CD14-positive monocyte (primary cell): ENCODE data around the gene ESPN. TPM values are rescaled to one million over a fixed set of nuclear protein-coding genes. Genes with fewer than 3 reads are reported as not detected.
A peak's percentile ranks its signal among the peaks of the same experiment; 100 is the strongest.

ENCODE experiments used
- DNase-seq, 3 donors: peaks; one replicate each; pipeline ENCODE4 v3.0.0-alpha.2; 2011 to 2022
- H2AFZ ChIP-seq: 2 replicates; pipeline ENCODE4 v1.6.0; 2012; ENCODE audit warnings: mild to moderate bottlenecking, low read depth, low read length, inconsistent platforms; ENCODE audit not compliant: insufficient read depth, poor library complexity, severe bottlenecking
- H3K27ac ChIP-seq, 2 donors: 1 replicate in 1 of 2; 2 replicates in 1 of 2; pipeline ENCODE4 v1.5.1; 2012 to 2013; ENCODE audit warnings: low read length in 2 of 2, control low read depth in 1 of 2, inconsistent platforms in 1 of 2, low read depth in 1 of 2, mild to moderate bottlenecking in 1 of 2
- H3K27me3 ChIP-seq, 2 donors: one replicate each; pipeline versions ENCODE4 v1.6.0 to v1.6.1; 2011 to 2013; ENCODE audit warnings: low read length in 2 of 2; ENCODE audit not compliant: control insufficient read depth in 2 of 2, insufficient read depth in 2 of 2
- H3K36me3 ChIP-seq, 2 donors: replicated peaks in 1 of 2; 1 replicate in 1 of 2; 2 replicates in 1 of 2; pipeline versions ENCODE4 v1.5.1 to v1.6.1; 2012 to 2013; ENCODE audit warnings: low read length in 2 of 2, control low read depth in 1 of 2, inconsistent platforms in 1 of 2, mild to moderate bottlenecking in 1 of 2; ENCODE audit not compliant: insufficient read depth in 2 of 2, control insufficient read depth in 1 of 2
- H3K4me1 ChIP-seq, 2 donors: 1 replicate in 1 of 2; 2 replicates in 1 of 2; pipeline versions ENCODE4 v1.5.1 to v1.6.1; 2012 to 2013; ENCODE audit warnings: low read length in 2 of 2, control low read depth in 1 of 2, inconsistent platforms in 1 of 2, mild to moderate bottlenecking in 1 of 2, moderate library complexity in 1 of 2; ENCODE audit not compliant: insufficient read depth in 2 of 2, control insufficient read depth in 1 of 2
- H3K4me2 ChIP-seq: replicated peaks from 2 replicates; pipeline ENCODE3; 2012; ENCODE audit warnings: low read length, moderate library complexity, mild to moderate bottlenecking; ENCODE audit not compliant: poor library complexity, severe bottlenecking; ENCODE audit errors: extremely low read depth
- H3K4me3 ChIP-seq, 3 experiments: fragments of 200-600 bp in 1 of 3; sonication (generic) in 1 of 3; replicated peaks in 1 of 3; 1 replicate in 2 of 3; 2 replicates in 1 of 3; pipeline ENCODE4 v1.5.1; 2011 to 2013; ENCODE audit warnings: low read length in 3 of 3, mild to moderate bottlenecking in 3 of 3, control low read depth in 2 of 3, low read depth in 2 of 3, inconsistent platforms in 1 of 3, moderate library complexity in 1 of 3
- H3K79me2 ChIP-seq: 2 replicates; pipeline ENCODE4 v1.6.0; 2012; ENCODE audit warnings: mild to moderate bottlenecking, control low read depth, inconsistent platforms, low read length, moderate library complexity; ENCODE audit not compliant: insufficient read depth
- H3K9ac ChIP-seq: 2 replicates; pipeline ENCODE4 v1.6.0; 2017; ENCODE audit warnings: low read length, mild to moderate bottlenecking; ENCODE audit not compliant: insufficient read depth, poor library complexity, severe bottlenecking
- H3K9me3 ChIP-seq, 2 donors: replicated peaks in 1 of 2; 1 replicate in 1 of 2; 2 replicates in 1 of 2; pipeline versions ENCODE4 v1.5.1 to v1.6.1; 2012 to 2013; ENCODE audit warnings: low read length in 2 of 2, control low read depth in 1 of 2; ENCODE audit not compliant: control insufficient read depth in 1 of 2, insufficient read depth in 1 of 2
- H4K20me1 ChIP-seq: 2 replicates; pipeline ENCODE4 v1.6.0; 2012; ENCODE audit warnings: mild to moderate bottlenecking, low read length, control low read depth, moderate library complexity; ENCODE audit not compliant: insufficient read depth
- H3K27ac Mint-ChIP-seq, 7 donors: one replicate each; pipeline ENCODE4 v1.8.0; 2020; ENCODE audit warnings: mild to moderate bottlenecking in 7 of 7, mixed read lengths in 7 of 7, moderate library complexity in 6 of 7, inconsistent platforms in 2 of 7
- H3K27me3 Mint-ChIP-seq, 3 donors: one replicate each; pipeline ENCODE4 v1.8.0; 2021 to 2022; ENCODE audit warnings: low read depth in 3 of 3, mild to moderate bottlenecking in 3 of 3, mixed read lengths in 3 of 3, moderate library complexity in 3 of 3, inconsistent platforms in 1 of 3
- H3K36me3 Mint-ChIP-seq, 2 donors: one replicate each; pipeline ENCODE4 v1.8.0; 2020; ENCODE audit warnings: mixed read lengths in 2 of 2, inconsistent platforms in 1 of 2, mild to moderate bottlenecking in 1 of 2
- H3K4me1 Mint-ChIP-seq: one replicate; pipeline ENCODE4 v1.8.0; 2020; ENCODE audit warnings: mild to moderate bottlenecking, mixed read lengths
- H3K4me3 Mint-ChIP-seq, 2 donors: one replicate each; pipeline ENCODE4 v1.8.0; 2020; ENCODE audit warnings: mild to moderate bottlenecking in 2 of 2, mixed read lengths in 2 of 2, moderate library complexity in 1 of 2
- H3K9me3 Mint-ChIP-seq, 7 donors: one replicate each; pipeline ENCODE4 v1.8.0; 2020 to 2022; ENCODE audit warnings: mixed read lengths in 7 of 7, mild to moderate bottlenecking in 6 of 7, moderate library complexity in 6 of 7, inconsistent platforms in 2 of 7
- CTCF ChIP-seq: fragments of 200-600 bp; IDR thresholded peaks from one replicate; pipeline ENCODE4 v1.8.0; 2022; ENCODE audit warnings: antibody characterized with exemption, mild to moderate bottlenecking
- WGBS: methylation state at CpG from one replicate; pipeline ENCODE4 v1.1.5; 2013; ENCODE audit warnings: missing lambda C conversion rate; ENCODE audit not compliant: insufficient coverage; 5-methylcytosine and 5-hydroxymethylcytosine counted together
- intact Hi-C, 2 donors: fragments of 100-400 bp; cut with micrococcal nuclease; formaldehyde crosslinking; loops; one replicate each; pipeline versions ENCODE4 v1.15.0 to v1.15.1; 2023
- polyA plus RNA-seq, 3 donors: library from polyadenylated mRNA; depleted of rRNA in 1 of 3; unstranded in 2 of 3; stranded (reverse) in 1 of 3; fragments of 300-500 nt in 2 of 3; fragments of >200 nt in 1 of 3; fragmentation: Illumina TruSeq in 2 of 3; gene quantifications; 1 replicate in 2 of 3; 2 replicates in 1 of 3; pipeline ENCODE4 v1.2.3, GENCODE V29; 2012 to 2021

ESPN gene
- polyA plus RNA-seq, 3 donors = not detected

GRCh38 chr1:6391951-6392808 lies 32.4 kb upstream of the ESPN start:
- peaks cover 0 to 9% of the 10 kb centered on the region in 2 donors for H3K27me3 ChIP-seq
- 26% methylated on average over 16 of the region's 16 CpGs for WGBS
- peaks cover 18 to 24% of the 10 kb centered on the region in 2 donors for H3K4me1 ChIP-seq
- Mint-ChIP-seq H3K4me3 (peak overlapping the region; percentile 70 to 76), H3K27ac (peak overlapping the region in 2 of 7 donors; percentile 26 to 63), H3K9me3 (peaks cover 0 to 3% (median 0%) of the 10 kb centered on the region in 7 donors), H3K4me1 (peaks cover 25% of the 10 kb centered on the region), H3K27me3 (peaks cover 6 to 15% (median 14%) of the 10 kb centered on the region in 3 donors), H3K36me3 (no peaks in the 10 kb centered on the region)
- H3K4me2 ChIP-seq = peak overlapping the region; percentile 82
- H2AFZ ChIP-seq = peak overlapping the region; percentile 81
- no peak for TF ChIP-seq CTCF
- H3K36me3 ChIP-seq = no peaks in the 10 kb centered on the region
- H3K9ac ChIP-seq = peak overlapping the region; percentile 76
- H3K79me2 ChIP-seq = no peaks in the 10 kb centered on the region
- H3K27ac ChIP-seq = no peak overlapping the region
- intact Hi-C loops = loop anchor here in 1 of 2 donors (5.0 to 10.0 kb wide), 3 partner anchors 150 to 397 kb away; partner anchors contain the start of genes HES3, NOL9, NPHP4 and TAS1R1
- no peaks in the 10 kb centered on the region for H3K9me3 ChIP-seq
- DNase-seq = no peak
- peaks cover 3% of the 10 kb centered on the region for H4K20me1 ChIP-seq
- H3K4me3 ChIP-seq = peak overlapping the region in 2 of 3 experiments; percentile 30 to 77

- peak overlapping the region; percentile 81 to 87 for H3K4me3 Mint-ChIP-seq
- Histone ChIP-seq H4K20me1 (peaks cover 3% of the 10 kb centered on the region), H3K4me2 (peak overlapping the region; percentile 82), H3K36me3 (no peaks in the 10 kb centered on the region), H3K4me1 (peaks cover 18 to 24% of the 10 kb centered on the region in 2 donors), H2AFZ (peak overlapping the region; percentile 81), H3K79me2 (no peaks in the 10 kb centered on the region), H3K9ac (peak overlapping the region; percentile 76), H3K27ac (peak overlapping the region in 1 of 2 donors; percentile 90), H3K27me3 (peaks cover 0 to 9% of the 10 kb centered on the region in 2 donors), H3K9me3 (no peaks in the 10 kb centered on the region), H3K4me3 (peak overlapping the region; percentile 14 to 77 (median 44))
- H3K9me3 Mint-ChIP-seq = peaks cover 0 to 3% (median 0%) of the 10 kb centered on the region in 7 donors
- intact Hi-C loops = loop anchor here in 1 of 2 donors (1.0 to 10.0 kb wide), 4 partner anchors 9 to 398 kb away; partner anchors contain the start of genes HES3, NOL9, NPHP4 and TAS1R1
- H3K36me3 Mint-ChIP-seq = no peaks in the 10 kb centered on the region
- peaks cover 25% of the 10 kb centered on the region for H3K4me1 Mint-ChIP-seq
- no peak for TF ChIP-seq CTCF
- H3K27ac Mint-ChIP-seq = peak overlapping the region in 4 of 7 donors; percentile 31 to 92 (median 78)
- WGBS = under 1% methylated on average over 75 of the region's 83 CpGs
- no peak for DNase-seq
- peaks cover 6 to 19% (median 15%) of the 10 kb centered on the region in 3 donors for H3K27me3 Mint-ChIP-seq
Observed at GRCh38 chr1:6392809-6393399, 31.7 kb upstream of the ESPN start.
